GM12878 (cell line): ENCODE measurements around the gene AKAP5. TPM values are rescaled to one million over a fixed set of nuclear protein-coding genes. Genes with fewer than 3 reads are reported as not detected.

Experiments used
- BHLHE40 ChIP-seq, 2 experiments: fragments of 450-650 bp in 1 of 2; IDR thresholded peaks; 2 replicates each; pipeline ENCODE4 v1.6.1; 2011 to 2017; ENCODE audit warnings: low read depth in 2 of 2, borderline replicate concordance in 1 of 2, improper control_type of control experiment in 1 of 2, low read length in 1 of 2, mild to moderate bottlenecking in 1 of 2
- CUX1 ChIP-seq: IDR thresholded peaks from 2 replicates; pipeline ENCODE4 v1.6.1; 2012; ENCODE audit warnings: improper control_type of control experiment, low read depth, low read length; ENCODE audit not compliant: insufficient replicate concordance
- PRDM15 ChIP-seq: fragments of 450-650 bp; formaldehyde crosslinking; IDR thresholded peaks from 2 replicates; pipeline ENCODE4 v1.4.0; 2020; ENCODE audit warnings: mild to moderate bottlenecking, moderate library complexity
- STAT3 ChIP-seq: IDR thresholded peaks from 2 replicates; pipeline ENCODE4 v1.6.1; 2011; ENCODE audit warnings: low read depth, low read length, improper control_type of control experiment
- WRNIP1 ChIP-seq: IDR thresholded peaks from 2 replicates; pipeline ENCODE4 v1.6.1; 2011; ENCODE audit warnings: low read depth, low read length, improper control_type of control experiment, borderline replicate concordance
- polyA plus RNA-seq, 11 experiments: library from polyadenylated mRNA; depleted of rRNA in 4 of 11; unstranded in 6 of 11; stranded (reverse) in 5 of 11; fragments of >200 nt; fragmentation: Nextera tagmentation in 4 of 11; fragmentation: Illumina TruSeq in 1 of 11; extraction: Ambion mirVana in 4 of 11; extraction: Trizol in 1 of 11; gene quantifications; 1 replicate in 1 of 11; 2 replicates in 10 of 11; pipeline versions ENCODE4 v1.2.1 to v1.2.3, GENCODE V29; 2011 to 2016; ENCODE audit warnings: inconsistent platforms in 2 of 11, missing spikeins in 2 of 11, low read depth in 1 of 11
- total RNA-seq, 4 experiments: library from RNA; depleted of rRNA in 3 of 4; stranded (reverse); fragments of >200 nt in 3 of 4; fragmentation: Illumina TruSeq in 1 of 4; extraction: Trizol in 1 of 4; gene quantifications; 2 replicates each; pipeline versions ENCODE4 v1.2.1 to v1.2.3, GENCODE V29; 2013 to 2021

AKAP5 gene
- total and polyA plus RNA-seq, 10 of the 15 experiments (the other 5 are each of a cell fraction or from before 2014, with no cell fraction given) = 0.45 to 5.1 (median 1.7) TPM

GRCh38 chr14:64518229-64518628 lies 52.9 kb downstream of the AKAP5 start (continued):
- TF ChIP-seq CUX1 (no peak), PRDM15 (no peak), WRNIP1 (no peak), STAT3 (no peak), BHLHE40 (IDR thresholded peaks at IDR 0.05; ENCODE audit: borderline replicate concordance in 1 of 2, low read depth in 2 of 2, low read length in 1 of 2) (no peak)
